ENCODE measurements around the gene MICAL3.

- TF ChIP-seq, protein P1, sequence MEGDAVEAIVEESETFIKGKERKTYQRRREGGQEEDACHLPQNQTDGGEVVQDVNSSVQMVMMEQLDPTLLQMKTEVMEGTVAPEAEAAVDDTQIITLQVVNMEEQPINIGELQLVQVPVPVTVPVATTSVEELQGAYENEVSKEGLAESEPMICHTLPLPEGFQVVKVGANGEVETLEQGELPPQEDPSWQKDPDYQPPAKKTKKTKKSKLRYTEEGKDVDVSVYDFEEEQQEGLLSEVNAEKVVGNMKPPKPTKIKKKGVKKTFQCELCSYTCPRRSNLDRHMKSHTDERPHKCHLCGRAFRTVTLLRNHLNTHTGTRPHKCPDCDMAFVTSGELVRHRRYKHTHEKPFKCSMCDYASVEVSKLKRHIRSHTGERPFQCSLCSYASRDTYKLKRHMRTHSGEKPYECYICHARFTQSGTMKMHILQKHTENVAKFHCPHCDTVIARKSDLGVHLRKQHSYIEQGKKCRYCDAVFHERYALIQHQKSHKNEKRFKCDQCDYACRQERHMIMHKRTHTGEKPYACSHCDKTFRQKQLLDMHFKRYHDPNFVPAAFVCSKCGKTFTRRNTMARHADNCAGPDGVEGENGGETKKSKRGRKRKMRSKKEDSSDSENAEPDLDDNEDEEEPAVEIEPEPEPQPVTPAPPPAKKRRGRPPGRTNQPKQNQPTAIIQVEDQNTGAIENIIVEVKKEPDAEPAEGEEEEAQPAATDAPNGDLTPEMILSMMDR (IDR thresholded peaks at IDR 0.05), result no peak
- TF ChIP-seq POLR2A (IDR thresholded peaks at IDR 0.05), result no peak
Observed at GRCh38 chr22:17997456-17997855, 26.9 kb downstream of the MICAL3 start.
